MCF 10A (cell line): ENCODE measurements around the gene ELMO3. TPM values are rescaled to one million over a fixed set of nuclear protein-coding genes. Genes with fewer than 3 reads are reported as not detected.
A peak's percentile ranks its signal among the peaks of the same experiment; 100 is the strongest.

Source experiments
- BruUV-seq: library from RNA; stranded (reverse); fragments of 400-500 nt; replicated peaks from 2 replicates; lab custom pipeline; 2021; lab: Mats Ljungman, UMichigan
- CTCF ChIA-PET: fragments of 300-600 bp; sonication (Branson Sonifier 250); formaldehyde crosslinking; extraction: SDS; loops from one replicate; lab custom pipeline; 2021; ENCODE audit warnings: antibody characterized with exemption, inconsistent platforms; lab: Yijun Ruan, JAX
- POLR2A ChIA-PET: fragments of 300-600, 350-650 bp; sonication (Branson Sonifier 250); formaldehyde crosslinking; extraction: SDS; loops from one replicate; lab custom pipeline; 2020; ENCODE audit warnings: antibody characterized with exemption, inconsistent platforms; lab: Yijun Ruan, JAX
- DNase-seq: peaks from one replicate; pipeline ENCODE4 v3.0.0-alpha.2; 2018; ENCODE audit not compliant: unreplicated experiment
- H3K27ac Mint-ChIP-seq: one replicate; pipeline ENCODE4 v1.8.0; 2022; ENCODE audit warnings: mild to moderate bottlenecking, low read depth, mixed read lengths; ENCODE audit not compliant: unreplicated experiment
- H3K27me3 Mint-ChIP-seq: one replicate; pipeline ENCODE4 v1.8.0; 2022; ENCODE audit warnings: mixed read lengths; ENCODE audit not compliant: insufficient read depth, unreplicated experiment
- H3K36me3 Mint-ChIP-seq: one replicate; pipeline ENCODE4 v1.8.0; 2022; ENCODE audit warnings: mild to moderate bottlenecking, moderate library complexity, mixed read lengths; ENCODE audit not compliant: insufficient read depth, unreplicated experiment
- H3K4me1 Mint-ChIP-seq: one replicate; pipeline ENCODE4 v1.8.0; 2022; ENCODE audit warnings: mixed read lengths; ENCODE audit not compliant: insufficient read depth, unreplicated experiment
- H3K4me3 Mint-ChIP-seq: one replicate; pipeline ENCODE4 v1.8.0; 2022; ENCODE audit warnings: mild to moderate bottlenecking, moderate library complexity, mixed read lengths; ENCODE audit not compliant: unreplicated experiment
- H3K9me3 Mint-ChIP-seq: one replicate; pipeline ENCODE4 v1.8.0; 2022; ENCODE audit warnings: mixed read lengths; ENCODE audit not compliant: unreplicated experiment
- CTCF ChIP-seq: fragments of 200-600 bp; IDR thresholded peaks from one replicate; pipeline ENCODE4 v1.8.0; 2022; ENCODE audit warnings: antibody characterized with exemption, mild to moderate bottlenecking; ENCODE audit not compliant: unreplicated experiment
- intact Hi-C: fragments of 100-400 bp; cut with micrococcal nuclease; formaldehyde crosslinking; loops from 2 replicates; pipeline ENCODE4 v1.14.1; 2022
- total RNA-seq: library from RNA; stranded (reverse); gene quantifications from 2 replicates; pipeline ENCODE4 v1.2.3, GENCODE V29; 2022

ELMO3 gene
- total RNA-seq, 1 experiment from 2014 or later, result 12.0 TPM

GRCh38 chr16:67241008-67241900 is 42.3 kb downstream of the ELMO3 start:
- no peaks in the 10 kb centered on the region for H3K9me3 Mint-ChIP-seq
- peak; percentile 79 for DNase-seq
- peaks cover 10% of the 10 kb centered on the region for H3K36me3 Mint-ChIP-seq
- H3K27ac Mint-ChIP-seq, result peak overlapping the region; percentile 84
- BruUV-seq, result no TSS peak
- H3K27me3 Mint-ChIP-seq, result no peaks in the 10 kb centered on the region
- POLR2A ChIA-PET, result interaction anchor here (0.7 to 1.3 kb wide), 3 partner anchors 9 to 14 kb away, joined by 4 to 5 read pairs (median 5); partner anchors contain the start of gene TMEM208
- CTCF ChIA-PET, result interaction anchor here (0.6 to 1.2 kb wide), 6 partner anchors 13 to 242 kb away, joined by 3 to 4 read pairs (median 4); no protein-coding TSS in a partner anchor
- intact Hi-C loops, result no loop called here
- H3K4me1 Mint-ChIP-seq, result peaks cover 34% of the 10 kb centered on the region
- TF ChIP-seq CTCF, result no peak
- H3K4me3 Mint-ChIP-seq, result no peak overlapping the region

- no peak for DNase-seq
- Mint-ChIP-seq H3K4me3 (no peak overlapping the region), H3K36me3 (peaks cover 7% of the 10 kb centered on the region), H3K4me1 (peaks cover 34% of the 10 kb centered on the region), H3K27ac (peak overlapping the region; percentile 65), H3K27me3 (no peaks in the 10 kb centered on the region), H3K9me3 (no peaks in the 10 kb centered on the region)
- CTCF ChIA-PET, result interaction anchor here (0.5 to 1.2 kb wide), 4 partner anchors 14 to 206 kb away, joined by 3 to 4 read pairs (median 4); no protein-coding TSS in a partner anchor
- no TSS peak for BruUV-seq
- no peak for TF ChIP-seq CTCF
- POLR2A ChIA-PET, result interaction anchor here (0.7 to 1.1 kb wide), 3 partner anchors 14 to 15 kb away, joined by 4 to 5 read pairs (median 5); partner anchors contain the start of gene TMEM208
- intact Hi-C loops, result no loop called here
These were observed 43.3 kb downstream of the ELMO3 start for GRCh38 chr16:67242138-67242730.

- BruUV-seq, result no TSS peak
- no peak for TF ChIP-seq CTCF
- peaks cover 43% of the 10 kb centered on the region for H3K4me1 Mint-ChIP-seq
- no peaks in the 10 kb centered on the region for H3K27me3 Mint-ChIP-seq
- ChIA-PET CTCF (interaction anchor here (0.9 to 1.7 kb wide), 3 partner anchors 16 to 45 kb away, joined by 3 to 16 read pairs (median 4); partner anchors contain the start of genes ELMO3 and TMEM208), POLR2A (interaction anchor here (0.6 to 2.1 kb wide), 4 partner anchors 14 to 714 kb away, joined by 3 to 20 read pairs (median 3); partner anchors contain the start of gene TMEM208)
- H3K9me3 Mint-ChIP-seq, result no peaks in the 10 kb centered on the region
- intact Hi-C loops, result no loop called here
- no peak overlapping the region for H3K4me3 Mint-ChIP-seq
- peaks cover 7% of the 10 kb centered on the region for H3K36me3 Mint-ChIP-seq
- H3K27ac Mint-ChIP-seq, result no peak overlapping the region
- DNase-seq, result no peak
These were observed 44.5 kb downstream of the ELMO3 start for GRCh38 chr16:67243481-67243880.
